DMS153 (cell line): ENCODE measurements around the gene MREG.

Experiments used
- DNase-seq: peaks from one replicate; lab custom pipeline; 2025; lab: John Stamatoyannopoulos, UW

MREG gene

GRCh38 chr2:216013080-216013909 lies at the start of gene MREG:
TSS of gene MREG (minus strand) at chr2:216013551. CDS start at chr2:216013327, 224 bp downstream.
- DNase-seq, result peak; percentile 75

GRCh38 chr2:216059233-216059834 lies 46.0 kb upstream of the MREG start:
- no peak for DNase-seq

- DNase-seq, result no peak
Observed at GRCh38 chr2:216057688-216058193, 44.4 kb upstream of the MREG start.

GRCh38 chr2:216056739-216057138 lies 43.4 kb upstream of the MREG start:
- DNase-seq, result no peak

GRCh38 chr2:216055680-216056079 lies 42.3 kb upstream of the MREG start:
- DNase-seq, result no peak

GRCh38 chr2:216052420-216052819 lies 39.1 kb upstream of the MREG start:
- no peak for DNase-seq

- DNase-seq, result no peak
Observed at GRCh38 chr2:216051350-216051749, 38.0 kb upstream of the MREG start.

GRCh38 chr2:216049452-216049851 lies 36.1 kb upstream of the MREG start:
- DNase-seq, result no peak

- no peak for DNase-seq
Observed at GRCh38 chr2:216047397-216047796, 34.0 kb upstream of the MREG start.

- no peak for DNase-seq
Observed at GRCh38 chr2:216044883-216045486, 31.6 kb upstream of the MREG start.

GRCh38 chr2:216043949-216044348 lies 30.6 kb upstream of the MREG start:
- no peak for DNase-seq

GRCh38 chr2:216041438-216041837 lies 28.1 kb upstream of the MREG start:
- DNase-seq, result no peak

GRCh38 chr2:216039918-216040317 lies 26.6 kb upstream of the MREG start:
- no peak for DNase-seq

- no peak for DNase-seq
Observed at GRCh38 chr2:216034065-216034464, 20.7 kb upstream of the MREG start.

GRCh38 chr2:216033403-216033802 lies 20.1 kb upstream of the MREG start:
- no peak for DNase-seq

- no peak for DNase-seq
Observed at GRCh38 chr2:216031960-216032689, 18.8 kb upstream of the MREG start.

GRCh38 chr2:216030216-216030615 lies 16.9 kb upstream of the MREG start:
- DNase-seq, result no peak

GRCh38 chr2:216029416-216030129 lies 16.2 kb upstream of the MREG start:
- DNase-seq, result no peak

GRCh38 chr2:216024779-216025336 lies 11.5 kb upstream of the MREG start:
- DNase-seq, result no peak

- DNase-seq, result peak; percentile 43
Observed at GRCh38 chr2:216023055-216023648, 9.8 kb upstream of the MREG start.
